Immature natural killer cell (primary cell): Measurements from ENCODE around the gene PKNOX2. TPM values are rescaled to one million over a fixed set of nuclear protein-coding genes. Genes with fewer than 3 reads are reported as not detected.

Experiments
- DNase-seq, 3 donors: peaks; one replicate each; pipeline ENCODE4 v3.0.0; 2022; ENCODE audit warnings: mixed read lengths in 1 of 3
- H3K27ac Mint-ChIP-seq, 6 donors: one replicate each; pipeline ENCODE4 v1.8.0; 2020; ENCODE audit warnings: mixed read lengths in 6 of 6, mild to moderate bottlenecking in 5 of 6, inconsistent platforms in 4 of 6, moderate library complexity in 3 of 6
- H3K27me3 Mint-ChIP-seq, 3 donors: one replicate each; pipeline ENCODE4 v1.8.0; 2020 to 2021; ENCODE audit warnings: low read depth in 3 of 3, mild to moderate bottlenecking in 3 of 3, mixed read lengths in 3 of 3, moderate library complexity in 3 of 3, inconsistent platforms in 1 of 3
- H3K36me3 Mint-ChIP-seq, 3 donors: one replicate each; pipeline ENCODE4 v1.8.0; 2020; ENCODE audit warnings: mixed read lengths in 3 of 3, inconsistent platforms in 2 of 3, mild to moderate bottlenecking in 2 of 3
- H3K4me1 Mint-ChIP-seq, 2 donors: one replicate each; pipeline ENCODE4 v1.8.0; 2020; ENCODE audit warnings: inconsistent platforms in 2 of 2, mild to moderate bottlenecking in 2 of 2, mixed read lengths in 2 of 2, moderate library complexity in 1 of 2
- H3K4me3 Mint-ChIP-seq, 5 donors: one replicate each; pipeline ENCODE4 v1.8.0; 2020; ENCODE audit warnings: mild to moderate bottlenecking in 5 of 5, mixed read lengths in 5 of 5, inconsistent platforms in 3 of 5, moderate library complexity in 3 of 5
- H3K9me3 Mint-ChIP-seq, 6 donors: one replicate each; pipeline ENCODE4 v1.8.0; 2020; ENCODE audit warnings: mild to moderate bottlenecking in 6 of 6, mixed read lengths in 6 of 6, inconsistent platforms in 4 of 6, moderate library complexity in 3 of 6
- polyA plus RNA-seq, 3 donors: library from polyadenylated mRNA; unstranded; fragments of 300-500 nt; fragmentation: Illumina TruSeq; gene quantifications; one replicate each; pipeline ENCODE4 v1.2.3, GENCODE V29; 2021

PKNOX2 gene
- polyA plus RNA-seq, 3 donors from 2014 or later, result not detected

DNA sequence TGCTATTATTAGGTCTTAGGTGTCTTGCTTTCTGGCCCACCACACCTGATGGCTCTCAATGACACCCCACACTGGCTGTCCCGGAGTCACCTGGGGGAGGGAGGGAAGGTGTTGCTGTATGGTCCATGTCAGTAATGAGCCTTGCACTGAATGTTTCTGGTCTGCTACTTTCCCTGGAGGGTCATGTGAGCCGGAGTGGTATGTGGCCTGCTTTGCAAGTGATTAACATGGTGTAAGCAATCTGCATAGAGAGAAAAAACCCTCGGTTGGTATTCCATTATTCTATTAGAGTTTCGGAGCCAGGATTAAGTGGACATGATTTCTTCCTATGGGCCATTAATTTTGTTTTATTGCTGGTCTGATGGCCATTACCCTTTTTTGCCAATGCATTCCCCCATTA lies 63.9 kb downstream of the PKNOX2 start:
- Mint-ChIP-seq H3K4me3 (no peak overlapping the region), H3K36me3 (no peaks in the 10 kb centered on the region), H3K27ac (no peak overlapping the region), H3K4me1 (no peaks in the 10 kb centered on the region), H3K27me3 (peaks cover 0 to 5% (median 4%) of the 10 kb centered on the region in 3 donors), H3K9me3 (no peaks in the 10 kb centered on the region)
- no peak for DNase-seq

DNA sequence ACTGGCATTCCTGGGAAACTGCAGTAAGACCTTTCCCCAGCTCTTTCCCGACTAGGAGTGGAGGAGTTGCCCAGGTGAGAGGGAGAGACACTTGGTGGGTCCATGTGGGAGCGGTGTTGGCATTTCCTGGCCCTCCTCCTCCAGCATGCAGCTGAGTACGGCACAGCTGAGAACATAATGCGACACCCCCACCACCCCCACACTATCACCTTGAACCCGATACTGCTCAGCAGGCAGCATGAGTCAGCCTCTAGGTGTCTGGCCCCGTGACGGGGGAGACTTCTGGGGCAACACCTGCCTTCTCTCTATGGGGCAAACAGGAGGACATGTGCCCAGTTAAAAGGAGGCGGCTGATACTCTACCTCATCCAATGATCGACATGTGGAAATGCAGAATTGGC lies 64.4 kb downstream of the PKNOX2 start:
- Mint-ChIP-seq H3K9me3 (peaks cover 0 to 2% (median 0%) of the 10 kb centered on the region in 6 donors), H3K4me3 (no peak overlapping the region), H3K27me3 (peaks cover 0 to 5% (median 4%) of the 10 kb centered on the region in 3 donors), H3K4me1 (no peaks in the 10 kb centered on the region), H3K36me3 (no peaks in the 10 kb centered on the region), H3K27ac (no peak overlapping the region)
- no peak for DNase-seq

DNA sequence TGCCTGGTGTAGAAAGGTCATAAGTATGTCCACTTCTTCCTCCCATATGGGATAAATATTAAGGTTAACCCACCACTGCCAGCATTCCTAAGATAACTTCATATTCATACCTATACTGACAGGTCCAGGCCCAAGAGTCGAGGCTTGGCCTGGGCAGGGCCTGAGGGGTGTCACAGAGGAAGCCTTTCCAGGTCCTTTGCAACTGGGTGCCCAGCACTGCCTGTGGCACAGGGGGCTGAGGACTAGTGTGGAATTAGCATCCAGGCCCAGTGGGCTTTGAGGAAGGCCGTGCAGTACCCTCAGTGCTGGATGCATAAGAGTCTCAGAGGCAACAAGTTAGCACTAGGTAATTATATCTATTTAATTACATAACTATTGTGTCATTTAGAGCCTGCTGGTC lies 65.4 kb downstream of the PKNOX2 start:
- Mint-ChIP-seq H3K27me3 (peaks cover 0 to 5% (median 4%) of the 10 kb centered on the region in 3 donors), H3K9me3 (peaks cover 0 to 2% (median 0%) of the 10 kb centered on the region in 6 donors), H3K27ac (no peak overlapping the region), H3K4me1 (no peaks in the 10 kb centered on the region), H3K4me3 (no peak overlapping the region), H3K36me3 (no peaks in the 10 kb centered on the region)
- no peak for DNase-seq

GRCh38 chr11:125233116-125233515 lies 68.6 kb downstream of the PKNOX2 start:
- H3K36me3 Mint-ChIP-seq, result no peaks in the 10 kb centered on the region

GRCh38 chr11:125233736-125234275 lies 69.3 kb downstream of the PKNOX2 start:
- H3K27ac Mint-ChIP-seq, result no peak overlapping the region
- H3K4me3 Mint-ChIP-seq, result no peak overlapping the region
- peaks cover 0 to 2% (median 0%) of the 10 kb centered on the region in 6 donors for H3K9me3 Mint-ChIP-seq
- peaks cover 0 to 3% (median 2%) of the 10 kb centered on the region in 3 donors for H3K27me3 Mint-ChIP-seq
- no peaks in the 10 kb centered on the region for H3K4me1 Mint-ChIP-seq
- DNase-seq, result no peak
- H3K36me3 Mint-ChIP-seq, result no peaks in the 10 kb centered on the region

More at GRCh38 chr11:125233116-125233515, 68.6 kb downstream of the PKNOX2 start:
- H3K4me1 Mint-ChIP-seq, result no peaks in the 10 kb centered on the region
- H3K4me3 Mint-ChIP-seq, result no peak overlapping the region
- H3K27ac Mint-ChIP-seq, result no peak overlapping the region
- H3K9me3 Mint-ChIP-seq, result peaks cover 0 to 2% (median 0%) of the 10 kb centered on the region in 6 donors
- DNase-seq, result no peak
- peaks cover 0 to 5% (median 3%) of the 10 kb centered on the region in 3 donors for H3K27me3 Mint-ChIP-seq

DNA sequence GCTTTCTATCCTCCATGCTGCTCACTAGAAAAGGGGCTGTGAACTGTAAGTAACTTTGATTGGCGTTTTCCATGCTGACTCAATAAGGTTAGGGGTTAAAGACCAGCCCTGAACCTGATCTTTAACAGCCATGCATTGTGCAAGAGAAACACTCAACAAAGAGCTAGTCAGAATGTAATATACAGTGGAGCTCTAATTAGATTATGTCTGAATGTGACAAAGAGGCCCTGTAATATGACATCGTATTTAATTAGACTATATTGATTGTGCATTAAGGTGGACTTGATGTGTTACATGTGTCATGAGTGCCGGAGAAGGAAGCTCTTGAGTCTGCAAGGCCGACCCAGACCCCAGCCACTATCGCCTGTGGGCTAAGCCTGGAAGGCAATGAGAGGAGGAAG lies 70.5 kb downstream of the PKNOX2 start:
- Mint-ChIP-seq H3K27me3 (peaks cover 0 to 7% (median 1%) of the 10 kb centered on the region in 3 donors), H3K4me3 (no peak overlapping the region), H3K36me3 (no peaks in the 10 kb centered on the region), H3K9me3 (peaks cover 0 to 2% (median 0%) of the 10 kb centered on the region in 6 donors), H3K4me1 (no peaks in the 10 kb centered on the region), H3K27ac (no peak overlapping the region)
- no peak for DNase-seq

GRCh38 chr11:125236072-125236825 lies 71.7 kb downstream of the PKNOX2 start:
- H3K9me3 Mint-ChIP-seq, result peaks cover 0 to 3% (median 0%) of the 10 kb centered on the region in 6 donors
- no peak overlapping the region for H3K4me3 Mint-ChIP-seq
- no peaks in the 10 kb centered on the region for H3K4me1 Mint-ChIP-seq
- no peak for DNase-seq
- peaks cover 0 to 7% (median 1%) of the 10 kb centered on the region in 3 donors for H3K27me3 Mint-ChIP-seq
- H3K36me3 Mint-ChIP-seq, result no peaks in the 10 kb centered on the region
- H3K27ac Mint-ChIP-seq, result no peak overlapping the region

GRCh38 chr11:125239585-125240560 lies 75.3 kb downstream of the PKNOX2 start:
- H3K4me1 Mint-ChIP-seq, result no peaks in the 10 kb centered on the region
- H3K9me3 Mint-ChIP-seq, result peaks cover 0 to 2% (median 0%) of the 10 kb centered on the region in 6 donors
- no peak for DNase-seq
- H3K27ac Mint-ChIP-seq, result no peak overlapping the region
- no peaks in the 10 kb centered on the region for H3K36me3 Mint-ChIP-seq
- peaks cover 1 to 6% (median 3%) of the 10 kb centered on the region in 3 donors for H3K27me3 Mint-ChIP-seq
- H3K4me3 Mint-ChIP-seq, result no peak overlapping the region

- H3K4me3 Mint-ChIP-seq, result no peak overlapping the region
- H3K4me1 Mint-ChIP-seq, result no peaks in the 10 kb centered on the region
- peaks cover 2 to 8% (median 3%) of the 10 kb centered on the region in 3 donors for H3K27me3 Mint-ChIP-seq
Observed at GRCh38 chr11:125241104-125241503, 76.6 kb downstream of the PKNOX2 start.

DNA sequence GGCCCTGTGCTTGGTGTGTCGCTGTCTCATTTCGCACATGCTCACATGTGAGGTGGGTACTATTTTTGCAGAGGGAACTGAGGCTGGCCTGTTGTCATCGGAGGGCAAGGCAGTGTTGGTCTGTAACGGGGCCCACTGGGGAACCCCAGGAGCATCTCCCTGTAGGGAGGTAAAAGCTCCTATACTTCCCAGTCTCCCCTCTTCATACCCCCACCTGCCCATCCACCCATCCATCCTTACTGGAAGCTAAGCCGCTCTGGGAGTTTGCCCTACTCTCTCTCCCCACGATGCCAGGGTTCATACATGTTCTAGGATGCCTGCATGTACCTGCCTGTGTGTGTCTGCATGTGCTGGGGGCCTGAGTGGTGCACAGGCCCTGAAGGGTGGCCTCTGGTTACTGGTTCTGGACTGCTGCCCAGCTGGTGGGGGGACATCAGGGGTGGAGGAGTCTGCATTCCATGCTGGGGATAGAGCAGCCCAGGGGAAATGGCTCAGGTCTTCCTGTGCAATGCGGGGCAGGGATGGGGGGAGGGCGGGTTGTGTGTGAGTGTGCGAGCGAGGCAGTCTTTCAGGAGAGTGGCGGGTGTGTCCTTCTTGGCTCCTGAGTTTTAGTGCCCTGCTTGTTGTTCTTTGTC lies 77.7 kb downstream of the PKNOX2 start:
- H3K27ac Mint-ChIP-seq, result no peak overlapping the region
- H3K36me3 Mint-ChIP-seq, result no peaks in the 10 kb centered on the region
- no peak for DNase-seq
- H3K9me3 Mint-ChIP-seq, result peaks cover 0 to 2% (median 0%) of the 10 kb centered on the region in 6 donors
- no peak overlapping the region for H3K4me3 Mint-ChIP-seq
- peaks cover 2 to 11% (median 5%) of the 10 kb centered on the region in 3 donors for H3K27me3 Mint-ChIP-seq
- no peaks in the 10 kb centered on the region for H3K4me1 Mint-ChIP-seq

More at GRCh38 chr11:125241104-125241503, 76.6 kb downstream of the PKNOX2 start:
- no peak for DNase-seq
- Mint-ChIP-seq H3K27ac (no peak overlapping the region), H3K9me3 (peaks cover 0 to 2% (median 0%) of the 10 kb centered on the region in 6 donors), H3K36me3 (no peaks in the 10 kb centered on the region)

DNA sequence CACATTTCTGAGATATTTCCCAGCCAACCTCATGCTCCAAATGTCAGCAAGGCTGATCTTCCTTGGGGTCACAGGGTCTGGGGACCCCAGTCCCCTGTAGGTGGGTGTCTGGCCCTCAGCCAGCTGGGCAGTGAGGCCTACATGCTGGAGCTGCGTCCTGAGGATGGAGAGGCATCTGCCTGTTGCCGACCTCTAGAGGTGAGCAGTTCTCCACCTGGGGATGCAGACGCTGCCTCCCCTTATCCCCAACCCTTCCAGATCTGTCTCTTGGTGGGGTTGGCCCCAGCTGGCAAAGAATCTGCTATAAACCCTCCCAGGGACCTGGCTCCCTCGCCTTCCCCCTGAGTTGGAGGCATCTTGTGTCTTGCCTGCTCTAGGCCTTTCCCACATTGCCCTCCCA lies 79.6 kb downstream of the PKNOX2 start:
- Mint-ChIP-seq H3K27ac (no peak overlapping the region), H3K9me3 (peaks cover 0 to 2% (median 0%) of the 10 kb centered on the region in 6 donors), H3K4me1 (no peaks in the 10 kb centered on the region), H3K36me3 (no peaks in the 10 kb centered on the region), H3K27me3 (peaks cover 2 to 13% (median 5%) of the 10 kb centered on the region in 3 donors), H3K4me3 (no peak overlapping the region)
- DNase-seq, result no peak

DNA sequence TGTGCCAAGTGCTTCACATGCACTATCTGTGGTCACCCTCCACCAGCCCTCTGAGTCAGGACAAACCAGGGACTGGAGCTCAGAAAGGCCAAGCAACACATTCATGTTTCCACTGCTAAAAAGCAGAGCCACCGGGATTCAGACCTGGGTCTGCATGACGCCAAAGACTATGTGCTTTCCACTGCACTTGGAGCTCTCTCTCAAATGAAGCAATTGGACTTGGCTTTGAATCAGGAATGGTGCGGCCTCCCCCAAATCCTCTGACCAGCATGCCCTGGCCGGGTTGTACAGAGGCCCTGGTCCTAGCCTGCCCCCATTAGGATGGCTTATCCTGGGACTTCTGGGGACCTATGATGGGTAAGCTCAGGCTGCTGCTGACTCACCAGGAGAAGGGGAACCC lies 80.7 kb downstream of the PKNOX2 start:
- peaks cover 2 to 9% (median 5%) of the 10 kb centered on the region in 3 donors for H3K27me3 Mint-ChIP-seq
- H3K9me3 Mint-ChIP-seq, result peaks cover 0 to 2% (median 0%) of the 10 kb centered on the region in 6 donors
- no peak for DNase-seq
- no peak overlapping the region for H3K27ac Mint-ChIP-seq
- no peaks in the 10 kb centered on the region for H3K36me3 Mint-ChIP-seq
- no peak overlapping the region for H3K4me3 Mint-ChIP-seq
- H3K4me1 Mint-ChIP-seq, result no peaks in the 10 kb centered on the region

GRCh38 chr11:125247431-125247830 lies 82.9 kb downstream of the PKNOX2 start:
- DNase-seq, result no peak
- Mint-ChIP-seq H3K4me3 (no peak overlapping the region), H3K36me3 (no peaks in the 10 kb centered on the region), H3K27ac (no peak overlapping the region), H3K27me3 (peaks cover 2 to 9% (median 5%) of the 10 kb centered on the region in 3 donors), H3K9me3 (no peaks in the 10 kb centered on the region), H3K4me1 (no peaks in the 10 kb centered on the region)
